SH-SY5Y (cell line): ENCODE data around the gene TCP11.

Experiments used
- GATA2 ChIP-seq: IDR thresholded peaks from 2 replicates; pipeline ENCODE4 v1.6.1; 2011; ENCODE audit warnings: mild to moderate bottlenecking, low read depth, low read length
- GATA3 ChIP-seq: IDR thresholded peaks from 2 replicates; pipeline ENCODE4 v1.6.1; 2011; ENCODE audit warnings: low read depth, mild to moderate bottlenecking, low read length, moderate library complexity

TCP11 gene

GRCh38 chr6:35141007-35141655, at the start of gene TCP11:
TCP11 (minus strand) TSS chr6:35141339; CDS start chr6:35140870, 469 bp downstream.
- no peak for TF ChIP-seq GATA3

- TF ChIP-seq GATA2 = no peak
- no peak for TF ChIP-seq GATA3
Observed at GRCh38 chr6:35190306-35190705, 49.2 kb upstream of the TCP11 start.

- TF ChIP-seq GATA3 = no peak
- no peak for TF ChIP-seq GATA2
Observed at GRCh38 chr6:35188886-35189285, 47.7 kb upstream of the TCP11 start.

DNA sequence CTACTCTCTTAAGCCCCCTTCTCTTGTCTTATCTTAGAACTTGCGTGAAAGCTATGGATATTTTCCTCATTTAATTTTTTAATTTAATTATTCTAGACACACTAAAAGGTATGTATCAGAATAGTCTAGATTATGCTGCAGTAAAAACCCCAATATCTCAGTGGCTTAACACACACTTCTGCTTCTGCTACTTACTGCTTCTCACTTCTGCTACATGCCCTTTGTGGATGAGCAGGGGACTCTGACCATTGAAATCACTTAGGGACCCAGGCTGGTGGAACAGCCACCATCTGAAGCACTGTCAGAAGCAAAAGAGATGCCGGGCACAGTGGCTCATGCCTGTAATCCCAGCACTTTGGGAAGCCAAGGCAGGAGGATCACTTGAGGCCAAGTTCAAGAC, 45.4 kb upstream of the TCP11 start:
- TF ChIP-seq GATA2 (no peak), GATA3 (no peak)

- TF ChIP-seq GATA3 (no peak), GATA2 (no peak)
Observed at GRCh38 chr6:35185971-35186370, 44.8 kb upstream of the TCP11 start.

GRCh38 chr6:35185302-35185681, 44.2 kb upstream of the TCP11 start:
- TF ChIP-seq GATA2 (no peak), GATA3 (no peak)

- no peak for TF ChIP-seq GATA3
- no peak for TF ChIP-seq GATA2
Observed at GRCh38 chr6:35184580-35185301, 43.6 kb upstream of the TCP11 start.

- no peak for TF ChIP-seq GATA2
- TF ChIP-seq GATA3 = no peak
Observed at GRCh38 chr6:35183935-35184334, 42.8 kb upstream of the TCP11 start.

GRCh38 chr6:35183281-35183680, 42.1 kb upstream of the TCP11 start:
- TF ChIP-seq GATA3 (no peak), GATA2 (no peak)

- no peak for TF ChIP-seq GATA3
- no peak for TF ChIP-seq GATA2
Observed at GRCh38 chr6:35181933-35182612, 40.9 kb upstream of the TCP11 start.

DNA sequence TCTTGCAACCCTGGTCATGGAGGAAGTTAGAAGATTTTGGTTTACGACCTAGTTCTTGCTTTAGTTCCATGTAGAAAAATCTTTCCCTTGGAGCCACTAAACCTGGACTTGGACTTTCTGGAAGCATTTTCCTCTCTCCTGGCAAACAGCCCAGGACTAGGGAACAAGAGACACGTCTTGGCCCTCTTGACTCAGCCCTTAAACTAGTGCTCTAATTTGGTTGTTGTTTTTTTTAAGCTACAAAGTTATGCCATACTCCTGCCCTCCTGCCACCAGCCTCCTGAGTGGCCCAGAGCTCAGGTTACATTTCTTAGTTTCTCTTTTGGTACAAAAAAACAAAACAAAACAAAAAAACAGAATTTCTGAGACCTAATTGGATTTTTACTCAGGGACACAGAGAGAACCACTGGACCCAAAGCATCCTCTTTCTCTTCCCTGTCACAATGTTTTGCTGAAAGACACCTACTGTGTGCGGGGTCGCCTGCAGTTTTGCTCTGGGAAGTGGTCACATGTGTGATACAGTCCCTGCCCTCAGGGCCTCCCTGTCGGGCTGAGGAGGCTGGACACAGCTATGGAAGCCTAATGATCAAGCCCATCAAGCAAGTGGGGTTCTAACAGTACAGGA, 40.3 kb upstream of the TCP11 start:
- TF ChIP-seq GATA2 (no peak), GATA3 (no peak)

GRCh38 chr6:35179901-35180535, 38.9 kb upstream of the TCP11 start:
- TF ChIP-seq GATA3 (no peak), GATA2 (no peak)

GRCh38 chr6:35178932-35179832, 38.0 kb upstream of the TCP11 start:
- TF ChIP-seq GATA2 (no peak), GATA3 (no peak)
